Measurements from ENCODE around the gene TSSK3. TPM values are rescaled to one million over a fixed set of nuclear protein-coding genes. Genes with fewer than 3 reads are reported as not detected.
A peak's percentile ranks its signal among the peaks of the same experiment; 100 is the strongest.

TSSK3 gene
- total and polyA plus RNA-seq, 9 of the 15 experiments (the other 6 are each of a cell fraction or from before 2014, with no cell fraction given): 0.27 to 2.8 (median 1.9) TPM

GRCh38 chr1:32338637-32339145, 23.6 kb upstream of the TSSK3 start:
- no peak for DNase-seq (ENCODE audit: extremely low read depth in 1 of 4, low spot score in 3 of 4)
- Histone ChIP-seq H3K9me1 (ENCODE audit: control insufficient read depth, insufficient read depth, low read length) (peaks cover 4% of the 10 kb centered on the region), H3K4me2 (ENCODE audit: insufficient read depth, low read length) (no peak overlapping the region), H3K4me3 (no peak overlapping the region), H2AFZ (ENCODE audit: low read depth, low read length) (no peak overlapping the region), H3K36me3 (ENCODE audit: control insufficient read depth, insufficient read depth, low read length) (peaks cover 14% of the 10 kb centered on the region), H3K9ac (ENCODE audit: insufficient read depth in 1 of 2, low read depth in 2 of 2, low read length in 2 of 2) (peak overlapping the region in 1 of 2 experiments; percentile 56; a peak in 2 of 4 replicates), H3K27me3 (ENCODE audit: control insufficient read depth in 2 of 2, insufficient read depth in 2 of 2, low read length in 2 of 2) (no peaks in the 10 kb centered on the region), H3K9me3 (replicated peaks; ENCODE audit: control insufficient read depth, insufficient read depth, low read depth, low read length) (no peaks in the 10 kb centered on the region), H4K20me1 (replicated peaks; ENCODE audit: control insufficient read depth, insufficient read depth, low read length) (0 out of 2 replicates have a peak, but pooled peaks cover 12% of the 10 kb centered on the region), H3K4me1 (replicated peaks in 1 of 2; ENCODE audit: control insufficient read depth in 2 of 2, insufficient read depth in 2 of 2, low read length in 2 of 2) (peaks cover 23 to 58% of the 10 kb centered on the region in 2 experiments), H3K79me2 (ENCODE audit: control insufficient read depth, insufficient read depth, low read length) (peaks cover 23% of the 10 kb centered on the region), H3K27ac (ENCODE audit: extremely low read depth, low read depth, low read length) (no peak overlapping the region)
- FAIRE-seq: no peak
- intact Hi-C loops (cut with micrococcal nuclease): loop anchor here (5.0 kb wide), 1 partner anchor 54 kb away; the partner anchor contains the start of gene BSDC1
- ChIA-PET POLR2A (interaction anchor here (1.5 kb wide), 1 partner anchor 14 kb away, joined by 8 read pairs; no protein-coding TSS in a partner anchor), CTCF (ENCODE audit: low intra/inter-chr PET ratio) (no interaction called here)
- ATAC-seq: no peak
- BruUV-seq (replicated peaks): no TSS peak
- no peak for TF ChIP-seq NELFE (IDR thresholded peaks at IDR 0.05; ENCODE audit: insufficient read depth, insufficient read length)
- no peak for TF ChIP-seq ZNF23 (CRISPR knock-in tag; IDR thresholded peaks at IDR 0.05)
- no peak for TF ChIP-seq U2AF1 (optimal IDR thresholded peaks at IDR 0.05; ENCODE audit: low read depth, low read length)
- TF ChIP-seq BRD9 (IDR thresholded peaks at IDR 0.05; ENCODE audit: low read depth, partially characterized antibody): no peak
- TF ChIP-seq HDAC1 (IDR thresholded peaks at IDR 0.05): no peak
- TF ChIP-seq SAFB2 (IDR thresholded peaks at IDR 0.05; ENCODE audit: borderline replicate concordance, low read depth, low read length, severe bottlenecking): no peak
- no peak for TF ChIP-seq ZNF696 (CRISPR knock-in tag; conservative IDR thresholded peaks at IDR 0.05)
- no peak for TF ChIP-seq ZNF3 (CRISPR knock-in tag; IDR thresholded peaks at IDR 0.05)
- in situ Hi-C loops (cut with MboI): no loop called here
- WGBS (ENCODE audit: insufficient coverage, low coverage, missing lambda C conversion rate): 60% methylated on average over 14 of the region's 14 CpGs
